Right lobe of liver (tissue), 6 donors: ENCODE results near the gene TSPYL4. TPM values are rescaled to one million over a fixed set of nuclear protein-coding genes. Genes with fewer than 3 reads are reported as not detected.

Experiments used
- ATAC-seq, 4 donors: fragments of 200-7000 bp; cut with Tn5 transposase; one replicate each; pipeline ENCODE4 v1.9.1; 2020; ENCODE audit warnings: mild to moderate bottlenecking in 4 of 4, moderate library complexity in 4 of 4
- DNase-seq, 3 donors: peaks; one replicate each; pipeline ENCODE4 v3.0.0-alpha.2; 2020
- H3K27ac ChIP-seq, 3 donors: fragments of 200-600 bp; one replicate each; pipeline ENCODE4 v1.8.0; 2022
- H3K27me3 ChIP-seq, 2 donors: fragments of 200-600 bp; one replicate each; pipeline ENCODE4 v1.8.0; 2022
- H3K36me3 ChIP-seq, 4 donors: fragments of 200-600 bp; sonication (generic) in 1 of 4; one replicate each; pipeline versions ENCODE4 v1.5.1 to v1.8.0; 2017 to 2022; ENCODE audit warnings: control low read depth in 1 of 4
- H3K4me1 ChIP-seq, 4 donors: fragments of 200-600 bp; sonication (generic) in 1 of 4; one replicate each; pipeline versions ENCODE4 v1.5.1 to v1.8.0; 2017 to 2022; ENCODE audit warnings: control low read depth in 1 of 4
- H3K4me3 ChIP-seq, 3 donors: fragments of 200-600 bp; one replicate each; pipeline ENCODE4 v1.8.0; 2022
- H3K9me3 ChIP-seq, 4 donors: fragments of 200-600 bp; sonication (generic) in 1 of 4; one replicate each; pipeline versions ENCODE4 v1.5.1 to v1.8.0; 2017 to 2022; ENCODE audit warnings: control low read depth in 1 of 4
- CTCF ChIP-seq, 4 donors: fragments of 200-600 bp in 3 of 4; fragments of 450-650 bp in 1 of 4; IDR thresholded peaks; one replicate each; pipeline versions ENCODE4 v1.5.1 to v1.8.0; 2016 to 2022; ENCODE audit warnings: antibody characterized with exemption in 4 of 4, mild to moderate bottlenecking in 2 of 4
- POLR2A ChIP-seq: fragments of 450-650 bp; IDR thresholded peaks from one replicate; pipeline ENCODE4 v1.6.1; 2017; ENCODE audit warnings: antibody characterized with exemption, mild to moderate bottlenecking
- WGBS: methylation state at CpG from one replicate; pipeline ENCODE4 v1.1.6; 2018; ENCODE audit warnings: low coverage, low lambda C conversion rate; ENCODE audit not compliant: insufficient coverage; ENCODE audit errors: missing lambda C conversion rate; 5-methylcytosine and 5-hydroxymethylcytosine counted together
- intact Hi-C, 2 donors: fragments of 100-400 bp; cut with DNase I; formaldehyde crosslinking; loops; one replicate each; pipeline versions ENCODE4 v1.11.2 to v1.14.1; 2022
- total RNA-seq, 6 experiments: library from RNA; depleted of rRNA in 2 of 6; stranded (reverse); fragments of >200 nt in 2 of 6; fragmentation: NEBNext Ultra II Directional in 3 of 6; extraction: Animal tissue kit (Norgen Biotek cat#: 25700) in 3 of 6; gene quantifications; one replicate each; pipeline versions ENCODE4 v1.1.0 to v1.2.4, GENCODE V29; 2016 to 2023
- donor health status: DM: no; HTN: yes; CAD: no.
- donor health status: DM: no; HTN: no; CAD: no.
- donor health status: DM: no; HTN: no; CAD: no.
- donor health status: DM: no; HTN: yes; CAD: no.
- donor health status: DM: no; HTN: yes; CAD: no.

TSPYL4 gene
- total RNA-seq, 6 experiments from 2014 or later: 2.7 to 8.5 (median 3.5) TPM

- DNase-seq (no peak), ATAC-seq (no peak)
- H3K27ac ChIP-seq: no peak overlapping the region
- no peak overlapping the region for H3K4me3 ChIP-seq
- WGBS: 67% methylated on average over 1 of the region's 18 CpGs
- peaks cover 0 to 20% (median 5%) of the 10 kb centered on the region in 4 donors for H3K4me1 ChIP-seq
- no peaks in the 10 kb centered on the region for H3K36me3 ChIP-seq
- no peak for TF ChIP-seq POLR2A
- no peak for TF ChIP-seq CTCF (IDR thresholded peaks at IDR 0.05)
- no peaks in the 10 kb centered on the region for H3K27me3 ChIP-seq
- H3K9me3 ChIP-seq: no peaks in the 10 kb centered on the region
- intact Hi-C loops: no loop called here
Measured at GRCh38 chr6:116258520-116258919, 4.6 kb upstream of the TSPYL4 start.

GRCh38 chr6:116256694-116257093 is 2.8 kb upstream of the TSPYL4 start:
- no peaks in the 10 kb centered on the region for H3K27me3 ChIP-seq
- H3K4me3 ChIP-seq: no peak overlapping the region
- H3K4me1 ChIP-seq: peaks cover 0 to 34% (median 5%) of the 10 kb centered on the region in 4 donors
- no peaks in the 10 kb centered on the region for H3K9me3 ChIP-seq
- ATAC-seq (no peak), DNase-seq (no peak)
- no peaks in the 10 kb centered on the region for H3K36me3 ChIP-seq
- intact Hi-C loops: no loop called here
- peak overlapping the region in 1 of 3 donors; percentile 94 for H3K27ac ChIP-seq
- TF ChIP-seq POLR2A: no peak
- 79% methylated on average over 1 of the region's 1 CpG for WGBS

- DNase-seq: no peak
- peak overlapping the region in 2 of 3 donors; percentile 80 to 92 for H3K4me3 ChIP-seq
- peaks cover 0 to 47% (median 9%) of the 10 kb centered on the region in 4 donors for H3K4me1 ChIP-seq
- 18% methylated on average over 5 of the region's 5 CpGs for WGBS
- H3K27me3 ChIP-seq: no peaks in the 10 kb centered on the region
- no peaks in the 10 kb centered on the region for H3K36me3 ChIP-seq
- ATAC-seq: peak; percentile 43 to 71 (median 66)
- peak overlapping the region; percentile 84 to 94 (median 94) for H3K27ac ChIP-seq
- intact Hi-C loops: no loop called here
- H3K9me3 ChIP-seq: no peaks in the 10 kb centered on the region
- TF ChIP-seq CTCF (IDR thresholded peaks at IDR 0.05) (no peak), POLR2A (no peak)
Measured at GRCh38 chr6:116255246-116255800, 1.4 kb upstream of the TSPYL4 start.

- TF ChIP-seq CTCF (IDR thresholded peaks at IDR 0.05) (no peak), POLR2A (no peak)
- H3K4me3 ChIP-seq: peak overlapping the region; percentile 80 to 94 (median 92)
- H3K4me1 ChIP-seq: peaks cover 0 to 52% (median 9%) of the 10 kb centered on the region in 4 donors
- no peaks in the 10 kb centered on the region for H3K9me3 ChIP-seq
- no peak for DNase-seq
- H3K27me3 ChIP-seq: no peaks in the 10 kb centered on the region
- H3K36me3 ChIP-seq: no peaks in the 10 kb centered on the region
- WGBS: 1% methylated on average over 4 of the region's 4 CpGs
- H3K27ac ChIP-seq: peak overlapping the region; percentile 84 to 94 (median 94)
- intact Hi-C loops: no loop called here
- ATAC-seq: peak in 3 of 4 donors; percentile 4 to 31 (median 9)
Measured at GRCh38 chr6:116254297-116255056, 602 bp upstream of the TSPYL4 start.

- Histone ChIP-seq H3K27ac (peak overlapping the region; percentile 84 to 94 (median 94)), H3K4me3 (peak overlapping the region; percentile 80 to 94 (median 92)), H3K36me3 (no peaks in the 10 kb centered on the region), H3K9me3 (no peaks in the 10 kb centered on the region), H3K27me3 (no peaks in the 10 kb centered on the region), H3K4me1 (peaks cover 0 to 60% (median 9%) of the 10 kb centered on the region in 4 donors)
- TF ChIP-seq CTCF (IDR thresholded peaks at IDR 0.05): no peak
- no peak for TF ChIP-seq POLR2A
- DNase-seq (no peak), ATAC-seq (peak in 3 of 4 donors; percentile 1 to 7 (median 3))
- WGBS: 3% methylated on average over 6 of the region's 11 CpGs
- intact Hi-C loops: no loop called here
Measured at GRCh38 chr6:116253188-116253504, 729 bp downstream of the TSPYL4 start.
